CD14-positive monocyte (primary cell): ENCODE results near the gene ACOT11. TPM values are rescaled to one million over a fixed set of nuclear protein-coding genes. Genes with fewer than 3 reads are reported as not detected.

Experiments
- DNase-seq, 3 donors: peaks; one replicate each; pipeline ENCODE4 v3.0.0-alpha.2; 2011 to 2022
- H2AFZ ChIP-seq: 2 replicates; pipeline ENCODE4 v1.6.0; 2012; ENCODE audit warnings: mild to moderate bottlenecking, low read depth, low read length, inconsistent platforms; ENCODE audit not compliant: insufficient read depth, poor library complexity, severe bottlenecking
- H3K27ac ChIP-seq, 2 donors: 1 replicate in 1 of 2; 2 replicates in 1 of 2; pipeline ENCODE4 v1.5.1; 2012 to 2013; ENCODE audit warnings: low read length in 2 of 2, control low read depth in 1 of 2, inconsistent platforms in 1 of 2, low read depth in 1 of 2, mild to moderate bottlenecking in 1 of 2
- H3K27me3 ChIP-seq, 2 donors: one replicate each; pipeline versions ENCODE4 v1.6.0 to v1.6.1; 2011 to 2013; ENCODE audit warnings: low read length in 2 of 2; ENCODE audit not compliant: control insufficient read depth in 2 of 2, insufficient read depth in 2 of 2
- H3K36me3 ChIP-seq, 2 donors: replicated peaks in 1 of 2; 1 replicate in 1 of 2; 2 replicates in 1 of 2; pipeline versions ENCODE4 v1.5.1 to v1.6.1; 2012 to 2013; ENCODE audit warnings: low read length in 2 of 2, control low read depth in 1 of 2, inconsistent platforms in 1 of 2, mild to moderate bottlenecking in 1 of 2; ENCODE audit not compliant: insufficient read depth in 2 of 2, control insufficient read depth in 1 of 2
- H3K4me1 ChIP-seq, 2 donors: 1 replicate in 1 of 2; 2 replicates in 1 of 2; pipeline versions ENCODE4 v1.5.1 to v1.6.1; 2012 to 2013; ENCODE audit warnings: low read length in 2 of 2, control low read depth in 1 of 2, inconsistent platforms in 1 of 2, mild to moderate bottlenecking in 1 of 2, moderate library complexity in 1 of 2; ENCODE audit not compliant: insufficient read depth in 2 of 2, control insufficient read depth in 1 of 2
- H3K4me2 ChIP-seq: replicated peaks from 2 replicates; pipeline ENCODE3; 2012; ENCODE audit warnings: low read length, moderate library complexity, mild to moderate bottlenecking; ENCODE audit not compliant: poor library complexity, severe bottlenecking; ENCODE audit errors: extremely low read depth
- H3K4me3 ChIP-seq, 3 experiments: fragments of 200-600 bp in 1 of 3; sonication (generic) in 1 of 3; replicated peaks in 1 of 3; 1 replicate in 2 of 3; 2 replicates in 1 of 3; pipeline ENCODE4 v1.5.1; 2011 to 2013; ENCODE audit warnings: low read length in 3 of 3, mild to moderate bottlenecking in 3 of 3, control low read depth in 2 of 3, low read depth in 2 of 3, inconsistent platforms in 1 of 3, moderate library complexity in 1 of 3
- H3K79me2 ChIP-seq: 2 replicates; pipeline ENCODE4 v1.6.0; 2012; ENCODE audit warnings: mild to moderate bottlenecking, control low read depth, inconsistent platforms, low read length, moderate library complexity; ENCODE audit not compliant: insufficient read depth
- H3K9ac ChIP-seq: 2 replicates; pipeline ENCODE4 v1.6.0; 2017; ENCODE audit warnings: low read length, mild to moderate bottlenecking; ENCODE audit not compliant: insufficient read depth, poor library complexity, severe bottlenecking
- H3K9me3 ChIP-seq, 2 donors: replicated peaks in 1 of 2; 1 replicate in 1 of 2; 2 replicates in 1 of 2; pipeline versions ENCODE4 v1.5.1 to v1.6.1; 2012 to 2013; ENCODE audit warnings: low read length in 2 of 2, control low read depth in 1 of 2; ENCODE audit not compliant: control insufficient read depth in 1 of 2, insufficient read depth in 1 of 2
- H4K20me1 ChIP-seq: 2 replicates; pipeline ENCODE4 v1.6.0; 2012; ENCODE audit warnings: mild to moderate bottlenecking, low read length, control low read depth, moderate library complexity; ENCODE audit not compliant: insufficient read depth
- H3K27ac Mint-ChIP-seq, 7 donors: one replicate each; pipeline ENCODE4 v1.8.0; 2020; ENCODE audit warnings: mild to moderate bottlenecking in 7 of 7, mixed read lengths in 7 of 7, moderate library complexity in 6 of 7, inconsistent platforms in 2 of 7
- H3K27me3 Mint-ChIP-seq, 3 donors: one replicate each; pipeline ENCODE4 v1.8.0; 2021 to 2022; ENCODE audit warnings: low read depth in 3 of 3, mild to moderate bottlenecking in 3 of 3, mixed read lengths in 3 of 3, moderate library complexity in 3 of 3, inconsistent platforms in 1 of 3
- H3K36me3 Mint-ChIP-seq, 2 donors: one replicate each; pipeline ENCODE4 v1.8.0; 2020; ENCODE audit warnings: mixed read lengths in 2 of 2, inconsistent platforms in 1 of 2, mild to moderate bottlenecking in 1 of 2
- H3K4me1 Mint-ChIP-seq: one replicate; pipeline ENCODE4 v1.8.0; 2020; ENCODE audit warnings: mild to moderate bottlenecking, mixed read lengths
- H3K4me3 Mint-ChIP-seq, 2 donors: one replicate each; pipeline ENCODE4 v1.8.0; 2020; ENCODE audit warnings: mild to moderate bottlenecking in 2 of 2, mixed read lengths in 2 of 2, moderate library complexity in 1 of 2
- H3K9me3 Mint-ChIP-seq, 7 donors: one replicate each; pipeline ENCODE4 v1.8.0; 2020 to 2022; ENCODE audit warnings: mixed read lengths in 7 of 7, mild to moderate bottlenecking in 6 of 7, moderate library complexity in 6 of 7, inconsistent platforms in 2 of 7
- CTCF ChIP-seq: fragments of 200-600 bp; IDR thresholded peaks from one replicate; pipeline ENCODE4 v1.8.0; 2022; ENCODE audit warnings: antibody characterized with exemption, mild to moderate bottlenecking
- WGBS: methylation state at CpG from one replicate; pipeline ENCODE4 v1.1.5; 2013; ENCODE audit warnings: missing lambda C conversion rate; ENCODE audit not compliant: insufficient coverage; 5-methylcytosine and 5-hydroxymethylcytosine counted together
- intact Hi-C, 2 donors: fragments of 100-400 bp; cut with micrococcal nuclease; formaldehyde crosslinking; loops; one replicate each; pipeline versions ENCODE4 v1.15.0 to v1.15.1; 2023
- polyA plus RNA-seq, 3 donors: library from polyadenylated mRNA; depleted of rRNA in 1 of 3; unstranded in 2 of 3; stranded (reverse) in 1 of 3; fragments of 300-500 nt in 2 of 3; fragments of >200 nt in 1 of 3; fragmentation: Illumina TruSeq in 2 of 3; gene quantifications; 1 replicate in 2 of 3; 2 replicates in 1 of 3; pipeline ENCODE4 v1.2.3, GENCODE V29; 2012 to 2021

The ACOT11 gene
- polyA plus RNA-seq, 3 donors, result 0.18 to 2.1 (median 0.79) TPM

DNA sequence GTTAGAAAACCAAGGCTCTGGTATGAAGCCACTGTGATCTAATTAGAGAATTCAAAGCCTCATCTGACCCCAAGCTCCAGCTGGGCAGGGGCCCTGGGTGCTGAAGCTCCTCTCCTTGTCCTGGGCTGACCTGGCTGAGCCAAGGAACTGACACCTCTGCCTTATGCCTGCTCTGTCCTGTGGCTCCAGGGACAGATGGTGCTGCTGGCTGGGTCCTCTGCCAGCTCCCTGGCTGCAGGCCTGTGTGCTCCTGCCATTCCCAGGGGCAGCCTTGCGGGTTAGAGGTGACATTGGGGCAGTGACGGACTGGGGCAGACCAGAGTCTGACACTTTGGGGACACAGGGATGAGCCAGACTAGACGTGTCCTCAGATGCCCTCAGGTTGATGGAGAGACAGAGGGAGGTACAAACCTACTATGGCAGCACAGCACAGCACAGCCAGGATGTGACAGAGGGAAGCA is 11.8 kb downstream of the ACOT11 start:
- no peak overlapping the region for H3K4me3 Mint-ChIP-seq
- peaks cover 0 to 8% of the 10 kb centered on the region in 2 donors for H3K4me1 ChIP-seq
- no peak overlapping the region for H3K9ac ChIP-seq
- intact Hi-C loops, result no loop called here
- H3K4me3 ChIP-seq, result no peak overlapping the region
- H3K36me3 ChIP-seq, result no peaks in the 10 kb centered on the region
- H3K27ac Mint-ChIP-seq, result peak overlapping the region in 1 of 7 donors; percentile 61
- peaks cover 0 to 13% (median 5%) of the 10 kb centered on the region in 7 donors for H3K9me3 Mint-ChIP-seq
- no peak overlapping the region for H3K27ac ChIP-seq
- 100% methylated on average over 2 of the region's 3 CpGs for WGBS
- no peak overlapping the region for H2AFZ ChIP-seq
- no peak for DNase-seq
- peaks cover 17% of the 10 kb centered on the region for H3K4me1 Mint-ChIP-seq
- H3K4me2 ChIP-seq, result no peak overlapping the region
- no peaks in the 10 kb centered on the region for H3K79me2 ChIP-seq
- peaks cover 0 to 5% of the 10 kb centered on the region in 2 donors for H3K9me3 ChIP-seq
- H4K20me1 ChIP-seq, result no peaks in the 10 kb centered on the region
- H3K36me3 Mint-ChIP-seq, result peaks cover 4 to 14% of the 10 kb centered on the region in 2 donors
- peaks cover 0 to 3% (median 0%) of the 10 kb centered on the region in 3 donors for H3K27me3 Mint-ChIP-seq
- TF ChIP-seq CTCF, result no peak
- no peaks in the 10 kb centered on the region for H3K27me3 ChIP-seq

GRCh38 chr1:54564312-54565112 is 16.5 kb downstream of the ACOT11 start:
- Mint-ChIP-seq H3K4me3 (no peak overlapping the region), H3K27ac (no peak overlapping the region)

More at GRCh38 chr1:54564312-54565112, 16.5 kb downstream of the ACOT11 start:
- TF ChIP-seq CTCF, result no peak
- H3K9me3 ChIP-seq, result no peaks in the 10 kb centered on the region
- Mint-ChIP-seq H3K4me1 (peaks cover 20% of the 10 kb centered on the region), H3K9me3 (no peaks in the 10 kb centered on the region), H3K36me3 (no peaks in the 10 kb centered on the region), H3K27me3 (peaks cover 0 to 2% (median 0%) of the 10 kb centered on the region in 3 donors)
- H3K4me1 ChIP-seq, result peaks cover 12 to 13% of the 10 kb centered on the region in 2 donors
- H3K27ac ChIP-seq, result no peak overlapping the region
- DNase-seq, result no peak
- WGBS, result 57% methylated on average over 9 of the region's 17 CpGs
- no peaks in the 10 kb centered on the region for H4K20me1 ChIP-seq
- H3K4me2 ChIP-seq, result no peak overlapping the region
- H3K4me3 ChIP-seq, result no peak overlapping the region
- H3K36me3 ChIP-seq, result no peaks in the 10 kb centered on the region
- no peaks in the 10 kb centered on the region for H3K27me3 ChIP-seq
- H3K79me2 ChIP-seq, result no peaks in the 10 kb centered on the region
- no peak overlapping the region for H3K9ac ChIP-seq
- intact Hi-C loops, result no loop called here
- H2AFZ ChIP-seq, result no peak overlapping the region
